OCI-LY1 (cell line): Measurements from ENCODE around the gene ZNF839.

Experiments
- EZH2 ChIP-seq: fragments of 200-600 bp; sonication (generic), shearing (Covaris generic); IDR thresholded peaks from 2 replicates; pipeline ENCODE4 v1.8.0; 2017; ENCODE audit warnings: borderline replicate concordance, mixed run types, mild to moderate bottlenecking, antibody characterized with exemption, low read length, moderate library complexity, mixed read lengths
- TF ChIP-seq, protein P1 (sequence below): fragments of 200-600 bp; sonication (generic), shearing (Covaris generic); IDR thresholded peaks from 2 replicates; pipeline ENCODE4 v1.5.1; 2017; ENCODE audit warnings: mild to moderate bottlenecking, antibody characterized with exemption, low read length, moderate library complexity, mixed read lengths

DNA sequence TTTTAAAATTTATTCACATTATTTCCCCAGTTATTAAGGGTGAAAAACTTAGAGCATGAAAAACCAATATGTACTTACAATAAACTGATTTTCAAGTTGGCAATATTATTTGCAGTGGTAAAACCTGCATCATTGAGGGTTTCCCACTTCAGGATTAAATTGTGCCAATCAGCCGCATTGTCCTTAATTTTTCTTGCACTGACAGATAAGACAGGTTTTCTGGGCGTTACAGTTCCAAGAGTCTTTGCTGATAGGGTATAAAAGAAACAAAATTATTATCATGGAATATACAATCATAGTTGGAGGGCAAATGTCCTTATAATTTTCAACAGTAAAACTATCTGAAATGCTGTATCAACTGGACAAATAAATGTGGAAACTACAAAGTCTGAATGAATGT lies 39.8 kb downstream of the ZNF839 start:
- TF ChIP-seq, protein P1, sequence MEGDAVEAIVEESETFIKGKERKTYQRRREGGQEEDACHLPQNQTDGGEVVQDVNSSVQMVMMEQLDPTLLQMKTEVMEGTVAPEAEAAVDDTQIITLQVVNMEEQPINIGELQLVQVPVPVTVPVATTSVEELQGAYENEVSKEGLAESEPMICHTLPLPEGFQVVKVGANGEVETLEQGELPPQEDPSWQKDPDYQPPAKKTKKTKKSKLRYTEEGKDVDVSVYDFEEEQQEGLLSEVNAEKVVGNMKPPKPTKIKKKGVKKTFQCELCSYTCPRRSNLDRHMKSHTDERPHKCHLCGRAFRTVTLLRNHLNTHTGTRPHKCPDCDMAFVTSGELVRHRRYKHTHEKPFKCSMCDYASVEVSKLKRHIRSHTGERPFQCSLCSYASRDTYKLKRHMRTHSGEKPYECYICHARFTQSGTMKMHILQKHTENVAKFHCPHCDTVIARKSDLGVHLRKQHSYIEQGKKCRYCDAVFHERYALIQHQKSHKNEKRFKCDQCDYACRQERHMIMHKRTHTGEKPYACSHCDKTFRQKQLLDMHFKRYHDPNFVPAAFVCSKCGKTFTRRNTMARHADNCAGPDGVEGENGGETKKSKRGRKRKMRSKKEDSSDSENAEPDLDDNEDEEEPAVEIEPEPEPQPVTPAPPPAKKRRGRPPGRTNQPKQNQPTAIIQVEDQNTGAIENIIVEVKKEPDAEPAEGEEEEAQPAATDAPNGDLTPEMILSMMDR: no peak
- no peak for TF ChIP-seq EZH2
